ENCODE results near the gene OR4A15. TPM values are rescaled to one million over a fixed set of nuclear protein-coding genes. Genes with fewer than 3 reads are reported as not detected.

Gene OR4A15
- polyA plus RNA-seq (ENCODE audit: insufficient read length in 12 of 12) = not detected
- long read RNA-seq, donor 1 = 0 reads
- long read RNA-seq, donor 2 = 0 reads
- long read RNA-seq, donor 3 = 0 reads
- long read RNA-seq, donor 4 = 0 reads
- long read RNA-seq, donor 5 = 0 reads
- long read RNA-seq, donor 6 = 0 reads
- long read RNA-seq, donor 7 = 0 reads
- long read RNA-seq, donor 8 = 0 reads
- long read RNA-seq, donor 9 = 0 reads
- long read RNA-seq, donor 10 = 0 reads
- long read RNA-seq, donor 11 = 0 reads

GRCh38 chr11:55367674-55368073, at the start of gene OR4A15:
TSS of gene OR4A15 (plus strand) at chr11:55367974. CDS start at chr11:55367974, 0 bp downstream.
- no peak for DNase-seq

DNA sequence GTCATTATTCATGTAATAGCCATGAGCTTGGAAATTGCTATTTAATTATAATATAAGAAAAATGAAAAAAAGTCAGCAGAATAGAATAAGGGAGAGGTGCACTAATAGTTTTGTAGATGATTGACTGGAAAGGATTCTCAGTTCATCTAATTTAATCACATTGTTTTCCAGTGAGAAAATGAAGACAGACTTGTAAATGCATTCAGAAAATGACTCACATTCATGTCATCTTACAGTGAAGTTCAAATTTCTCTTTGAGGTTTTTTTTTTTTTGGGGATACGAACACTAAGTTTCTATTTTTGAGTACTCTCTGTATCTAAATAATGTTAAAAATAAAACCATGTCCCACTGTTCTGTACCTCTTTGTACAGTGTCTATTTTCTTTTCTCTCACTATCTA, 43.3 kb upstream of the OR4A15 start:
- DNase-seq = no peak

GRCh38 chr11:55342901-55343300, 24.9 kb upstream of the OR4A15 start, which contains the start of gene OR4A16:
TSS of gene OR4A16 (plus strand) at chr11:55343201. CDS start at chr11:55343201, 0 bp downstream.
- DNase-seq = no peak

DNA sequence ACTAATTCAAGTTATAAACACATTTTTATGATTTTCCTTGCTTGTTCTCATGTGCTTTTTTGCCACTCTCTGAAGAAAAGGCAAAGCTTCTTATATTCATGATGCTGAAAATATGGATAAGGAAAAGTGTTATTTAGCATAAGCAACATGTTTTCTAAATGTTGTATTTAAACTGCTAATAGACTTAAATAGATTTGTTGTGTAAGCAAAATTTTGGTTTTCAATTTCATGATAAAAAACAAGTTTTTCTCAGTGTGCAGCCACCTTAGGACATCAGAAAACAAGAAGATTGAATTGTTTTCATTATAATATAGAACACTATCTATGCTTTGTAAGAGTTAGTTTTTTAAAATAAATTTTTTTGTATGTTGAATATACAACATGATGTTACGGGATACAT, 22.5 kb upstream of the OR4A15 start:
- no peak for DNase-seq

- no peak for DNase-seq
These were observed 18.7 kb upstream of the OR4A15 start for GRCh38 chr11:55349032-55349431.

GRCh38 chr11:55357560-55358184, 10.1 kb upstream of the OR4A15 start:
- DNase-seq = no peak

GRCh38 chr11:55401011-55401410, 33.2 kb downstream of the OR4A15 start:
- DNase-seq = no peak

Other genes with a start within 250 kb of the OR4A15 start
- gene TRIM48, start 105.8 kb upstream of the OR4A15 start, polyA plus RNA-seq (ENCODE audit: insufficient read length in 12 of 12) = not detected
- not detected for gene OR4A16, start 24.8 kb upstream of the OR4A15 start, polyA plus RNA-seq (ENCODE audit: insufficient read length in 12 of 12)
- gene OR4C15, start 186.5 kb downstream of the OR4A15 start, polyA plus RNA-seq (ENCODE audit: insufficient read length in 12 of 12) = not detected
- gene OR4C16, start 204.2 kb downstream of the OR4A15 start, polyA plus RNA-seq (ENCODE audit: insufficient read length in 12 of 12) = not detected
- gene OR4C11, start 239.7 kb downstream of the OR4A15 start, polyA plus RNA-seq (ENCODE audit: insufficient read length in 12 of 12) = not detected